ENCODE data around the gene SAPCD2. TPM values are rescaled to one million over a fixed set of nuclear protein-coding genes. Genes with fewer than 3 reads are reported as not detected.

Gene SAPCD2
- total RNA-seq, 1 experiment from 2014 or later = 15.7 TPM

DNA sequence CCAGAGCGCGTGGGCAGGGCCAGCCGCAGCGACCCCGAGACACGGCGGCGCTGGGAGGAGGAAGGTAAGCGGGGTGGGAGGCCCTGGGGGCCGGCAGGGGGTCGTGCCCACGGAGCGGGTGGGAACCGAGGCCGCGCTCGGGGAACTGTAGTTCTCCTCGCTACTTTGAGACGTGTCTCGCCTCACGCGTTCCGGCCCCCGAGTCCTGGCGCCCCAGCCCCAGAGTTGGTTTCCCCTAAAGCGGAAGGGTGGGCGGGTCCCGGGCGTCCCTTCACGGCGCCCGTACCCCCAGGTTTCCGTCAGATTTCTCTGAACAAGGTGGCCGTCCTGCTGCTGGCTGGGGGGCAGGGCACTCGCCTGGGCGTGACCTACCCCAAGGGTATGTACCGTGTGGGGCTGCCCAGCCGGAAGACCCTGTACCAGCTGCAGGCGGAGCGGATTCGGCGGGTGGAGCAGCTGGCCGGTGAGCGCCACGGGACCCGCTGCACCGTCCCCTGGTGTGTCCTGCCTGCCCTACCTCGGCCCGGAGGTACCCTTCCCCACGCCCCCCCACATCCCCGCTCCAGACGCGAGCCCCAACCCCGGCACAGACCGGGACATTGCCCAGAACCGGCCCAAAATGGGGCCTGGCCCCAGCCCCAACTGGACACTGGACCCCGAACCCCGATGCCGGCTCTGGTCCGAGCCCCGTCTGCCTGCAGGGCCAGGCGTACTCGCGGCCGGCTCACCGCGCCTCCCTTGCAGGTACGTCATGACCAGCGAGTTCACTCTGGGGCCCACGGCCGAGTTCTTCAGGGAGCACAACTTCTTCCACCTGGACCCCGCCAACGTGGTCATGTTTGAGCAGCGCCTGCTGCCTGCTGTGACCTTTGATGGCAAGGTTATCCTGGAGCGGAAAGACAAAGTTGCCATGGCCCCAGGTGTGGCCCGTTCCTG is 7.7 kb upstream of the SAPCD2 start:
- Mint-ChIP-seq H3K4me1 (ENCODE audit: insufficient read depth, unreplicated experiment) (peaks cover 4% of the 10 kb centered on the region), H3K9me3 (ENCODE audit: unreplicated experiment) (no peaks in the 10 kb centered on the region), H3K27me3 (ENCODE audit: insufficient read depth, unreplicated experiment) (no peaks in the 10 kb centered on the region), H3K36me3 (ENCODE audit: insufficient read depth, unreplicated experiment) (no peaks in the 10 kb centered on the region), H3K4me3 (ENCODE audit: unreplicated experiment) (peak overlapping the region; percentile 12), H3K27ac (ENCODE audit: low read depth, unreplicated experiment) (no peak overlapping the region)
- ChIA-PET CTCF (interaction anchor here (1.4 to 1.6 kb wide), 2 partner anchors 10 to 49 kb away, joined by 3 to 4 read pairs; no protein-coding TSS in a partner anchor), POLR2A (interaction anchor here (2.4 kb wide), 1 partner anchor 9 kb away, joined by 8 read pairs; the partner anchor contains the start of gene MAN1B1)
- TF ChIP-seq, protein P1, sequence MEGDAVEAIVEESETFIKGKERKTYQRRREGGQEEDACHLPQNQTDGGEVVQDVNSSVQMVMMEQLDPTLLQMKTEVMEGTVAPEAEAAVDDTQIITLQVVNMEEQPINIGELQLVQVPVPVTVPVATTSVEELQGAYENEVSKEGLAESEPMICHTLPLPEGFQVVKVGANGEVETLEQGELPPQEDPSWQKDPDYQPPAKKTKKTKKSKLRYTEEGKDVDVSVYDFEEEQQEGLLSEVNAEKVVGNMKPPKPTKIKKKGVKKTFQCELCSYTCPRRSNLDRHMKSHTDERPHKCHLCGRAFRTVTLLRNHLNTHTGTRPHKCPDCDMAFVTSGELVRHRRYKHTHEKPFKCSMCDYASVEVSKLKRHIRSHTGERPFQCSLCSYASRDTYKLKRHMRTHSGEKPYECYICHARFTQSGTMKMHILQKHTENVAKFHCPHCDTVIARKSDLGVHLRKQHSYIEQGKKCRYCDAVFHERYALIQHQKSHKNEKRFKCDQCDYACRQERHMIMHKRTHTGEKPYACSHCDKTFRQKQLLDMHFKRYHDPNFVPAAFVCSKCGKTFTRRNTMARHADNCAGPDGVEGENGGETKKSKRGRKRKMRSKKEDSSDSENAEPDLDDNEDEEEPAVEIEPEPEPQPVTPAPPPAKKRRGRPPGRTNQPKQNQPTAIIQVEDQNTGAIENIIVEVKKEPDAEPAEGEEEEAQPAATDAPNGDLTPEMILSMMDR (IDR thresholded peaks at IDR 0.05; ENCODE audit: unreplicated experiment) = no peak
- no peak for DNase-seq (ENCODE audit: unreplicated experiment)
- BruUV-seq (replicated peaks) = no TSS peak
- intact Hi-C loops (cut with micrococcal nuclease) = no loop called here

DNA sequence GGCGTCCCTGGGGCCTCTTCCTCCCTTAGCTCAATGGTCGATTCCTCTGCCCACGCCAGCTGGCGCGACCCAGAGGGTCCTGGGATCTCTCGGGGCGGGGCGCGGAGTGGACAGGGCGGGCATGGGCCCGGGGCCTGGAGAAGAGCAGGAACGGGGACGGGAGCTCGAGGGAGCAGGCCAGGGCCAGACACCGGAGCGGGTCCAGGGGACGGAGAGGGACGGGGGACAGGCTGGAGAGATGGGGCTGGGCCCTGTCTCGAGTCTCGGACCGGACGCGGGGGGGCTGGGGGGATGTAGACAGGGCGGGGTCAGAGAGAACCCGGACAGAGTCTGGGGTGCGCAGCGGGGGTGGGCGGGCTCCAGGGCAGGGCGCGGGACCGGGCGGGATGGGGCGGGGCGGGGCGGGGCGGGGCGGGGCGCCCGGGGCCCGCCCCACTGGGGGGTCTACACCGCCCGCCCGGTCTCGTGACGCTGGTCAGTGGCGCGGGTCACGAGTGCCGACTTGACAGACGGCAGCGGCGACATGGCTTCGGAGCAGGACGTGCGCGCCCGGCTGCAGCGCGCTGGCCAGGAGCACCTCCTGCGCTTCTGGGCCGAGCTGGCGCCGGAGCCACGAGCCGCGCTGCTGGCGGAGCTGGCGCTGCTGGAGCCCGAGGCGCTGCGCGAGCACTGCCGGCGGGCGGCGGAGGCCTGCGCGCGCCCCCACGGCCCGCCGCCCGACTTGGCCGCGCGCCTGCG is 6.8 kb upstream of the SAPCD2 start, which contains the start of gene UAP1L1:
Gene UAP1L1 (plus strand): TSS at position 508 of the 738 bp plus-strand sequence. CDS start 16 bp downstream, at position 524.
- TF ChIP-seq, protein P1 (IDR thresholded peaks at IDR 0.05; ENCODE audit: unreplicated experiment) = no peak
- H3K27me3 Mint-ChIP-seq (ENCODE audit: insufficient read depth, unreplicated experiment) = no peaks in the 10 kb centered on the region
- intact Hi-C loops (cut with micrococcal nuclease) = no loop called here
- no peaks in the 10 kb centered on the region for H3K36me3 Mint-ChIP-seq (ENCODE audit: insufficient read depth, unreplicated experiment)
- H3K27ac Mint-ChIP-seq (ENCODE audit: low read depth, unreplicated experiment) = no peak within 1 kb of the TSS
- BruUV-seq (replicated peaks) = no TSS peak
- peak within 1 kb of the TSS; percentile 19 for H3K4me3 Mint-ChIP-seq (ENCODE audit: unreplicated experiment)
- no peaks in the 10 kb centered on the region for H3K9me3 Mint-ChIP-seq (ENCODE audit: unreplicated experiment)
- ChIA-PET POLR2A (interaction anchor here (1.0 to 2.4 kb wide), 2 partner anchors 9 kb away, joined by 3 to 8 read pairs; partner anchors contain the start of gene MAN1B1), CTCF (interaction anchor here (1.4 to 1.6 kb wide), 2 partner anchors 9 to 48 kb away, joined by 3 to 4 read pairs; no protein-coding TSS in a partner anchor)
- no peak for DNase-seq (ENCODE audit: unreplicated experiment)
- H3K4me1 Mint-ChIP-seq (ENCODE audit: insufficient read depth, unreplicated experiment) = no peaks in the 10 kb centered on the region

DNA sequence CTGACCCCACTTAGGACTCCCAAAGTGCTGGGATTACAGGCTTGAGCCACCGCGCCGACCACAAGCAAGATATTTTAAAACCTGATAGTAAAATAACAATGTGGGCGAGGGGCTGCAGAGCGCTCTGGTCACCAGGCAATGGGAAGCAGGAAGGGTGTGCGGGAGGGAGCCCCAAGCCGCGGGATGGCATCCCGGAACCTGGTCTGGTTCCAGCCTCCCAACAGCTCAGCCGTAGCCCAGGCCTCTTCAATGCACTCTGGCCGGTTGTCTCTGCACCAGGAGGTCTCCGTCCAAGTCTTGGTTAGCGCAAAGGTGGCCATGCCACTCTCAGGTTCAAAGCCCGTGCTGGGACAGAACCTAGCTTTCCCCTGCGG is 6.3 kb upstream of the SAPCD2 start:
- intact Hi-C loops (cut with micrococcal nuclease) = no loop called here
- ChIA-PET POLR2A (interaction anchor here (1.0 to 2.4 kb wide), 2 partner anchors 8 to 10 kb away, joined by 3 to 8 read pairs; partner anchors contain the start of gene MAN1B1), CTCF (interaction anchor here (1.4 to 1.6 kb wide), 2 partner anchors 8 to 47 kb away, joined by 3 to 4 read pairs; no protein-coding TSS in a partner anchor)
- no peaks in the 10 kb centered on the region for H3K36me3 Mint-ChIP-seq (ENCODE audit: insufficient read depth, unreplicated experiment)
- H3K27ac Mint-ChIP-seq (ENCODE audit: low read depth, unreplicated experiment) = no peak overlapping the region
- TF ChIP-seq, protein P1 (IDR thresholded peaks at IDR 0.05; ENCODE audit: unreplicated experiment) = no peak
- no TSS peak for BruUV-seq (replicated peaks)
- no peaks in the 10 kb centered on the region for H3K9me3 Mint-ChIP-seq (ENCODE audit: unreplicated experiment)
- no peaks in the 10 kb centered on the region for H3K4me1 Mint-ChIP-seq (ENCODE audit: insufficient read depth, unreplicated experiment)
- peak overlapping the region; percentile 19 for H3K4me3 Mint-ChIP-seq (ENCODE audit: unreplicated experiment)
- H3K27me3 Mint-ChIP-seq (ENCODE audit: insufficient read depth, unreplicated experiment) = no peaks in the 10 kb centered on the region
- no peak for DNase-seq (ENCODE audit: unreplicated experiment)

Data from MCF 10A (cell line).